ENCODE results near the gene LRRC10B.

The LRRC10B gene

DNA sequence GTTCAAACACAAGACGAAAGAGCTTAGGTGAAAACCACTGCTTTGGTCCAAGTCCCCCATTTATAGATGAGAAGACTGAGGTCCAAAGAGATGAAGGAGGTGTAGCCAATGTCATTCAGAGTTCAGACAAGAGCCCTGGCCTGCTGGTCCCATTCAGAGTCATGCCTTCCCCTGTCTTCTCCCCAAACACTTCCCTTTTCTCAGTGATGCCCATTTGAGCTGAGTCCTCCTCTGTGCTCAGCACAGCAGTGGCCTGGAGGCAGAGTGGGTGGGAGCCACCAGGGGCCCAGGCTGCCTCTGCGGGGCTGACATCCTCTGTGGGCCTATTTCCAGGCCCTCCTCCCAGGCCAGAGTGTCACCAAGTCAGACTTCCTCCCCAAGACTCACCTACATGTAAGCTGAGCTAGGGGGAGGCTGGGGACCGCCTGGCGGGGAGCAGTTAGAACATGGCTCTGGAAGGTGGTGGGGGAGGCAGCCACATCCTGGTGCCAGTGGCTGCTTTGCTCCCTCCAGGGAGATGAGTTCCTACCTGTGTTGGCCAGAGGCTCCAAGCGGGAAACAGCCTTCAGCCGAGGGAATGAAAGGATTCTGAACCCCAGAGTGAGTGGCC, 22.4 kb upstream of the LRRC10B start:
- in situ Hi-C loops (cut with MboI; ENCODE audit: low sequenced_read_pairs, unreplicated experiment) = no loop called here
- TF ChIP-seq, protein P1, sequence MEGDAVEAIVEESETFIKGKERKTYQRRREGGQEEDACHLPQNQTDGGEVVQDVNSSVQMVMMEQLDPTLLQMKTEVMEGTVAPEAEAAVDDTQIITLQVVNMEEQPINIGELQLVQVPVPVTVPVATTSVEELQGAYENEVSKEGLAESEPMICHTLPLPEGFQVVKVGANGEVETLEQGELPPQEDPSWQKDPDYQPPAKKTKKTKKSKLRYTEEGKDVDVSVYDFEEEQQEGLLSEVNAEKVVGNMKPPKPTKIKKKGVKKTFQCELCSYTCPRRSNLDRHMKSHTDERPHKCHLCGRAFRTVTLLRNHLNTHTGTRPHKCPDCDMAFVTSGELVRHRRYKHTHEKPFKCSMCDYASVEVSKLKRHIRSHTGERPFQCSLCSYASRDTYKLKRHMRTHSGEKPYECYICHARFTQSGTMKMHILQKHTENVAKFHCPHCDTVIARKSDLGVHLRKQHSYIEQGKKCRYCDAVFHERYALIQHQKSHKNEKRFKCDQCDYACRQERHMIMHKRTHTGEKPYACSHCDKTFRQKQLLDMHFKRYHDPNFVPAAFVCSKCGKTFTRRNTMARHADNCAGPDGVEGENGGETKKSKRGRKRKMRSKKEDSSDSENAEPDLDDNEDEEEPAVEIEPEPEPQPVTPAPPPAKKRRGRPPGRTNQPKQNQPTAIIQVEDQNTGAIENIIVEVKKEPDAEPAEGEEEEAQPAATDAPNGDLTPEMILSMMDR (IDR thresholded peaks at IDR 0.05; ENCODE audit: borderline replicate concordance, control extremely low read depth, extremely low read depth, insufficient read depth, missing control alignments) = no peak
- DNase-seq (ENCODE audit: low spot score) = no peak

DNA sequence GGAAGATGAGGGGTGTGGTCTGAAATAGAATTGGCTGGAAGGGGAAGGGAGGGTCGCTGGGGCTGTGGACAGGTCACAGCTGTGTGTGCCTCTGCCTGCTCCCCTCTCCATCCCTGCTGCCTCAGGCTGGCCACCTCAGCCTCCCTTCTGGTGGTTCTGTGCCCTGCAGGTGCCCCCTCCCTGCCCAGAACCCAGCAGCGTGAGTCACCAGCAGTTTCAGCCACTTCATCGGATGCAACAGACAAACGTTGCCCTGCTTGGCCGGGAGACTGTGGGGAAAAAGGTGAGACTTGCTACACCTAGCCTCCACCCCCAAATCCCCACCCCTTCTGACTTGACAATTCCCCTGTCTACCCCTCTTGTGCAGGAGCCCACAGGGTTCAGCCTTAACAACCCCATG, 21.8 kb upstream of the LRRC10B start:
- TF ChIP-seq, protein P1 (IDR thresholded peaks at IDR 0.05; ENCODE audit: borderline replicate concordance, control extremely low read depth, extremely low read depth, insufficient read depth, missing control alignments) = no peak
- in situ Hi-C loops (cut with MboI; ENCODE audit: low sequenced_read_pairs, unreplicated experiment) = no loop called here
- no peak for DNase-seq (ENCODE audit: low spot score)

DNA sequence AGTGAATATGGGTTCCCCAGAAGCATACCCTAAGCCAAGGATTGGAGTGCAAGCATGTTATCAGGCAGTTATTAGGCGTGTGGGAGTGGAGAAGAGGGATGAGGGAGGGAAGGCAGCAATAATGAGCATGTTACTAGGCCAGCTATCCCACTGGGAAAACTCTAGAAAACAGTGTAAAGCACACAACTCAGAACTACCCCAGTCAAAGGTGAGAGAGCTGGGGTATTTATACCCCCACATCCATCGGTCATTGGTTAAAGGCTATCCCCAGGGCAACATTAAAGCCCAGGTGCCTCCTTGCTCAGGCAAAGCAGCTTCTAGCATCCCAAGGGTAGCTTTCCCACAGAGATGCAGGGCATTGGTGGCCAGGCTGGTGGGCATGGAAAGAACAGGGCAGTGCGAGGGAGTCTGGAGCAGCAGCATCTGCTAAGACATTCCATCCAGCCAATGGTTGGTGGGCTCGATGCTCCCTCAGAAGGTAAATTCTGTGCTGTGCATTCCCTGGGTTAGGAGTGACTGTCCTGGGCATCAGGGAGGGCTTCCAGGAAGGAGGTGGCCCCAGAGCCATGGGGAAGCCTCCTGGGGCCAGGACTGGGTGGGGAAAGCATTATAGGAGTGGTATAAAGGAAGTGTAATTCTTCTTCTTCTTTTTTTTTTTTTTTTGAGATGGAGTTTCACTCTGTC, 21.1 kb upstream of the LRRC10B start:
- TF ChIP-seq, protein P1 (IDR thresholded peaks at IDR 0.05; ENCODE audit: borderline replicate concordance, control extremely low read depth, extremely low read depth, insufficient read depth, missing control alignments) = no peak
- in situ Hi-C loops (cut with MboI; ENCODE audit: low sequenced_read_pairs, unreplicated experiment) = no loop called here
- DNase-seq (ENCODE audit: low spot score) = no peak

DNA sequence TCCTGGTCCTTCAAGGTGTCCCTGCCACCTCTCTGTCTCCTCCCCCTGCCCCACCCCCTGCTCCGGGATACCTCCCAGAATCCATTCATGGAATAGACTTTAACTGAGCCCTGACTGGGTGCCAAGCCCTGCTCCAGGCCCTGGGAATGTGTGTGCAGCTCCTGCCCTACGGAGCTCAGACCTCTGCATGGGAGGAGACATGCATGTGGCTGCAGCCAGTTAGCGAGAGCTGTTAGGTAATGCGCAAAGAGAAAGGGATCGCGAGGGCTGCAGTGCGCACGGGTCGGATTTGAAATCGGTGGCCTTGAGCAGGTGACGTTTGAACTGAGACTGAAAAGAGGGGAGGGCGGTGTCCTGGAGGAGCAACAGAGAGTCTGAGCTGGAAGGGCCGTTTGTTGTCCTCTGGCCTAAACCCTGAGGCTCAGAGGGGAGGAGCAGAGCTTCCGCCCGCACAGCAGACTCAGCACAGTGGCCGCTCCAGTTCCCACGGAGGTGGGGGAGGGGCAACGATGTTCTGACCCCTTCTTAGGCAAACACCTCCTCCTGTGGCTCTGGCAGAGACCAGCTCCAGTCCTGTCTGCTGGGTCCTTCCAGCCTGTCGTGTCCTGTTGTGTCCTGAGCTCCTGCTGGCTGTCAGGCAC, 19.8 kb upstream of the LRRC10B start:
- in situ Hi-C loops (cut with MboI; ENCODE audit: low sequenced_read_pairs, unreplicated experiment) = no loop called here
- TF ChIP-seq, protein P1 (IDR thresholded peaks at IDR 0.05; ENCODE audit: borderline replicate concordance, control extremely low read depth, extremely low read depth, insufficient read depth, missing control alignments) = no peak
- no peak for DNase-seq (ENCODE audit: low spot score)

DNA sequence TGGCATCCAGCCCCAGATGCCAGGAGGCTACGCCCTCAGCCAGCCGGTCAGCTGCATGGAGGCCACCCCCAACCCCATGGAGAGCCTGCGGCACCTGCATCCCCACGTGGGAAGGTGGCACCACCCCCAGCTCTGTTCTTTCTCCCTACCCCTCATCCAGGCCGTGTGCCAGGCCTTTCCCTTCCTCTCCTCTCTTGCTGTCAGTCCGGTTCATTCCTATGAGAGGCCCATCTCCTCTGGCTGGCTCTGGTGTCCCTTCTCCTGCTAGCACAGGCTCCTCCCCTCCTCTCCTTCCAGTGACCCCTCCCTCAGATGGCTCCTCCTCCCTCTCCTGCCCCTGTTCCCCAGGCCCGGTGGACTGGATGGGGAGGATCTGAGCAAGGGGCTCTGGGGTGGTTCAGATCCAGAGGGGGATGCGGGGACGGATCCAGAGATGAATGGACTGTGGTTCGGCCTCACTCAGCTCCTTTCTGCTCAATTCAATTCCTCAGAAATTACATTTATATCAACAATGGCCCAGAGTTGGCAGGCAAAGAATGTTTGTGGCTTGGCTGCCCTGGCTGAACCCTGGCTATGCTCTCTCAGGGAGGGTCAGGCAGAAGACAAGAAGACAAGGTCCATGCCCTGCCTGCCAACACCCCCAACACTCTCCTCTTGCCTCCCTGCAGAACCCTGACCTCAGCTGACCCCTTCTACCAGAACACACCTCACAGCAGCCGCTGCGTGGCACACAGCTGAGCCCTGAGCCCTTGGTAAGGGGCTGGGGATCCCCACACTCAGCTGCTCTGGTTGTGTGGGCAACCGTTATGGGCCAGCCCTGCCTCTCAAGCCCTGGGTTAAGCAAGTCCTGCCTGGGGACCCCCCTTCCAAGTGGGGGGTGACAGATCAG, 18.5 kb upstream of the LRRC10B start:
- TF ChIP-seq, protein P1 (IDR thresholded peaks at IDR 0.05; ENCODE audit: borderline replicate concordance, control extremely low read depth, extremely low read depth, insufficient read depth, missing control alignments) = no peak
- DNase-seq (ENCODE audit: low spot score) = no peak
- in situ Hi-C loops (cut with MboI; ENCODE audit: low sequenced_read_pairs, unreplicated experiment) = no loop called here

DNA sequence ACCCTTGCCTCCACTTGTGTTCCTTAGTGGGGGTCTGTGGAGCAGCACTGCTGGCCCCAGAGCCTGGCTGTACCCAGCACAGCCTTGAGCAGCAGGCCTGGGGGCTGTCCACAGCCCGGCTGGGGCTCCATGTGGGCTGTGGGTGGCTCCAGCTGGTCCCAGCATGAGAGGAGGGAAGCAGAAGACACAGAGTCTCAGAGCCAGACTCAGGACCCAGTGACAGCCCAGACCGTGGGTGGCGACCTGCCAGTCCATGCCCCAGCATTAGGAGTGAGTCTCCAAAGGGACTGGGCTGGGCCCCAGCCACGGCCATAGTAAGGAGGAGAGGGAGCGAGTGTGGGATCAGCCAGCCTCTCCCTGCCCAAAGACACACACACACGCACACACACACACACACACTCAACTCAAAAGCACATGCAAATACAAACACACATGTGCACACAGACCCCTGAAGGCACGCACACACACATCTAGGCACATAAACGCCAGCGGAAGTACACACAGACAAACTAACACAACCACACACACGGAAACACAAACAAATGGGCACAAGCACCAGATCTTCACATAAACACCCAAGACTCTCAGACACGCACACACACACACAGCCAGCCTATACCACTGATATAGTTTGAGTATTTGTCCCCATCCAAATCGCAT, 16.7 kb upstream of the LRRC10B start:
- in situ Hi-C loops (cut with MboI; ENCODE audit: low sequenced_read_pairs, unreplicated experiment) = no loop called here
- no peak for DNase-seq (ENCODE audit: low spot score)
- TF ChIP-seq, protein P1 (IDR thresholded peaks at IDR 0.05; ENCODE audit: borderline replicate concordance, control extremely low read depth, extremely low read depth, insufficient read depth, missing control alignments) = no peak
